B cell (primary cell): ENCODE data around the gene BPIFB6. TPM values are rescaled to one million over a fixed set of nuclear protein-coding genes. Genes with fewer than 3 reads are reported as not detected.

Experiments
- ATAC-seq: fragments of 200-7000 bp; cut with Tn5 transposase; one replicate; pipeline ENCODE4 v1.10.0; 2021; ENCODE audit warnings: low read depth, mild to moderate bottlenecking, moderate number of reproducible peaks, moderate library complexity
- CTCF ChIA-PET: fragments of 350-600 bp; sonication (Branson Sonifier 250); formaldehyde crosslinking; loops from one replicate; lab custom pipeline; 2021; ENCODE audit warnings: antibody characterized with exemption, inconsistent platforms; lab: Charles Lee
- POLR2A ChIA-PET: fragments of 350-600 bp; sonication (Branson Sonifier 250); formaldehyde crosslinking; loops from one replicate; lab custom pipeline; 2021; ENCODE audit warnings: antibody characterized with exemption; lab: Charles Lee
- DNase-seq: peaks from one replicate; pipeline ENCODE4 v3.0.0; 2013
- H2AFZ ChIP-seq: 2 replicates; pipeline ENCODE4 v1.6.1; 2012; ENCODE audit warnings: mild to moderate bottlenecking, low read depth, low read length; ENCODE audit not compliant: insufficient read depth, poor library complexity, severe bottlenecking
- H3K27ac ChIP-seq, 2 donors: 1 replicate in 1 of 2; 2 replicates in 1 of 2; pipeline ENCODE4 v1.5.1; 2012 to 2013; ENCODE audit warnings: low read length in 2 of 2, mild to moderate bottlenecking in 2 of 2, moderate library complexity in 1 of 2
- H3K27me3 ChIP-seq, 4 experiments: fragments of 200-600 bp in 1 of 4; sonication (generic) in 1 of 4; replicated peaks in 1 of 4; 1 replicate in 2 of 4; 2 replicates in 2 of 4; pipeline versions ENCODE4 v1.6.1 to v1.7.0; 2013 to 2016; ENCODE audit warnings: low read length in 3 of 4, mild to moderate bottlenecking in 2 of 4, mixed read lengths in 1 of 4, moderate library complexity in 1 of 4; ENCODE audit not compliant: insufficient read depth in 4 of 4, control insufficient read depth in 3 of 4; ENCODE audit errors: control extremely low read depth in 1 of 4
- H3K36me3 ChIP-seq, 2 experiments: replicated peaks in 1 of 2; 1 replicate in 1 of 2; 2 replicates in 1 of 2; pipeline versions ENCODE4 v1.6.1 to v1.7.1; 2013; ENCODE audit warnings: low read length in 1 of 2; ENCODE audit not compliant: insufficient read depth in 2 of 2, control insufficient read depth in 1 of 2; ENCODE audit errors: control extremely low read depth in 1 of 2, extremely low read depth in 1 of 2
- H3K4me1 ChIP-seq, 2 donors: fragments of 200-600 bp in 1 of 2; sonication (generic) in 1 of 2; 1 replicate in 1 of 2; 2 replicates in 1 of 2; pipeline versions ENCODE4 v1.5.1 to v1.6.1; 2013 to 2017; ENCODE audit warnings: low read length in 2 of 2; ENCODE audit not compliant: control insufficient read depth in 2 of 2, insufficient read depth in 2 of 2
- H3K4me2 ChIP-seq: replicated peaks from 2 replicates; pipeline ENCODE3; 2012; ENCODE audit warnings: mild to moderate bottlenecking, low read depth, low read length; ENCODE audit not compliant: poor library complexity, severe bottlenecking
- H3K4me3 ChIP-seq, 5 experiments: fragments of 200-600 bp in 1 of 5; sonication (generic) in 1 of 5; 1 replicate in 3 of 5; 2 replicates in 2 of 5; pipeline versions ENCODE4 v1.5.1 to v1.7.0; 2011 to 2016; ENCODE audit warnings: low read length in 4 of 5, mild to moderate bottlenecking in 4 of 5, low read depth in 2 of 5, control low read depth in 1 of 5, moderate library complexity in 1 of 5; ENCODE audit not compliant: insufficient read depth in 1 of 5; ENCODE audit errors: control extremely low read depth in 1 of 5, extremely low read depth in 1 of 5
- H3K79me2 ChIP-seq: fragments of 200-600 bp; sonication (generic); one replicate; pipeline ENCODE4 v1.6.0; 2016; ENCODE audit warnings: low read length; ENCODE audit not compliant: control insufficient read depth, insufficient read depth
- H3K9ac ChIP-seq: fragments of 200-600 bp; sonication (generic); 2 replicates; pipeline ENCODE4 v1.6.1; 2017; ENCODE audit warnings: mild to moderate bottlenecking, low read length, moderate library complexity
- H3K9me3 ChIP-seq, 3 donors: one replicate each; pipeline versions ENCODE4 v1.6.1 to v1.7.1; 2013; ENCODE audit warnings: low read length in 2 of 3; ENCODE audit not compliant: control insufficient read depth in 2 of 3, insufficient read depth in 1 of 3; ENCODE audit errors: control extremely low read depth in 1 of 3
- H4K20me1 ChIP-seq: 2 replicates; pipeline ENCODE4 v1.6.0; 2012; ENCODE audit warnings: mild to moderate bottlenecking, low read length; ENCODE audit not compliant: insufficient read depth, control insufficient read depth, poor library complexity, severe bottlenecking
- H3K27ac Mint-ChIP-seq: one replicate; pipeline ENCODE4 v1.8.0; 2021; ENCODE audit warnings: mixed read lengths
- H3K27me3 Mint-ChIP-seq: one replicate; pipeline ENCODE4 v1.8.0; 2021; ENCODE audit warnings: mixed read lengths
- H3K4me1 Mint-ChIP-seq: one replicate; pipeline ENCODE4 v1.8.0; 2021; ENCODE audit warnings: mixed read lengths
- H3K4me3 Mint-ChIP-seq: one replicate; pipeline ENCODE4 v1.8.0; 2021; ENCODE audit warnings: mixed read lengths
- H3K9me3 Mint-ChIP-seq: one replicate; pipeline ENCODE4 v1.8.0; 2022; ENCODE audit warnings: mixed read lengths; ENCODE audit not compliant: insufficient read depth
- CTCF ChIP-seq: fragments of 200-600 bp; IDR thresholded peaks from one replicate; pipeline ENCODE4 v1.8.0; 2022; ENCODE audit warnings: antibody characterized with exemption, mild to moderate bottlenecking
- EZH2 ChIP-seq: IDR thresholded peaks from 2 replicates; pipeline ENCODE4 v1.6.1; 2012; ENCODE audit warnings: borderline replicate concordance, low read depth, mild to moderate bottlenecking, moderate library complexity, low read length; ENCODE audit not compliant: insufficient read depth, poor library complexity, severe bottlenecking
- WGBS: methylation state at CpG from one replicate; pipeline ENCODE4 v1.1.5; 2013; ENCODE audit warnings: missing lambda C conversion rate; ENCODE audit not compliant: insufficient coverage; 5-methylcytosine and 5-hydroxymethylcytosine counted together
- intact Hi-C: fragments of 100-400 bp; cut with micrococcal nuclease; formaldehyde crosslinking; loops from one replicate; pipeline ENCODE4 v1.10.0; 2022
- polyA plus RNA-seq: library from polyadenylated mRNA; depleted of rRNA; stranded (reverse); fragments of >200 nt; gene quantifications from 2 replicates; pipeline ENCODE4 v1.2.3, GENCODE V29; 2012
- total RNA-seq, 2 donors: library from RNA; stranded (reverse); fragments of 120-200 nt in 1 of 2; gene quantifications; 1 replicate in 1 of 2; 2 replicates in 1 of 2; pipeline versions ENCODE4 v1.2.3 to v1.2.4, GENCODE V29; 2013 to 2022

Gene BPIFB6
- total and polyA plus RNA-seq, 2 donors (not counting 1 experiment from before 2014, with no cell fraction given) = not detected

GRCh38 chr20:33053291-33054106 lies 22.1 kb downstream of the BPIFB6 start, which contains the start of gene BPIFB3:
TSS of gene BPIFB3 (plus strand) at chr20:33053903. CDS start at chr20:33055436, 1,533 bp downstream.
- no peaks in the 10 kb centered on the region for H3K27me3 Mint-ChIP-seq
- Histone ChIP-seq H3K36me3 (no peaks in the 10 kb centered on the region), H3K79me2 (no peaks in the 10 kb centered on the region), H2AFZ (no peak within 1 kb of the TSS), H3K4me2 (no peak within 1 kb of the TSS), H3K4me3 (no peak within 1 kb of the TSS), H3K9ac (no peak within 1 kb of the TSS), H3K27me3 (no peaks in the 10 kb centered on the region), H3K9me3 (no peaks in the 10 kb centered on the region), H4K20me1 (no peaks in the 10 kb centered on the region), H3K4me1 (no peaks in the 10 kb centered on the region), H3K27ac (no peak within 1 kb of the TSS)
- no peak for ATAC-seq
- WGBS = 94% methylated on average over 18 of the region's 25 CpGs
- intact Hi-C loops = no loop called here
- TF ChIP-seq CTCF (no peak), EZH2 (no peak)
- ChIA-PET CTCF (no interaction called here), POLR2A (no interaction called here)
- no peak for DNase-seq
- H3K9me3 Mint-ChIP-seq = no peaks in the 10 kb centered on the region
- H3K27ac Mint-ChIP-seq = no peak within 1 kb of the TSS
- no peak within 1 kb of the TSS for H3K4me3 Mint-ChIP-seq
- H3K4me1 Mint-ChIP-seq = no peaks in the 10 kb centered on the region

GRCh38 chr20:33054381-33054780 lies 22.9 kb downstream of the BPIFB6 start:
- CTCF ChIA-PET = no interaction called here
- H4K20me1 ChIP-seq = no peaks in the 10 kb centered on the region
- H3K9me3 ChIP-seq = no peaks in the 10 kb centered on the region
- intact Hi-C loops = no loop called here
- Mint-ChIP-seq H3K4me1 (no peaks in the 10 kb centered on the region), H3K27me3 (no peaks in the 10 kb centered on the region), H3K27ac (no peak overlapping the region), H3K4me3 (no peak overlapping the region), H3K9me3 (no peaks in the 10 kb centered on the region)
- no peaks in the 10 kb centered on the region for H3K36me3 ChIP-seq
- DNase-seq = no peak
- no peak for ATAC-seq
- H3K27ac ChIP-seq = no peak overlapping the region
- H2AFZ ChIP-seq = no peak overlapping the region
- no peaks in the 10 kb centered on the region for H3K4me1 ChIP-seq
- 97% methylated on average over 5 of the region's 7 CpGs for WGBS
- H3K4me2 ChIP-seq = no peak overlapping the region
- no peak for TF ChIP-seq EZH2
- no peak for TF ChIP-seq CTCF
- POLR2A ChIA-PET = no interaction called here
- no peak overlapping the region for H3K4me3 ChIP-seq
- H3K27me3 ChIP-seq = no peaks in the 10 kb centered on the region
- no peaks in the 10 kb centered on the region for H3K79me2 ChIP-seq
- no peak overlapping the region for H3K9ac ChIP-seq
